GM12865 (cell line): ENCODE data around the gene SETD1A.

Experiments
- DNase-seq: peaks from one replicate; pipeline ENCODE4 v3.0.0; 2010; ENCODE audit warnings: low read depth
- H3K4me3 ChIP-seq: 2 replicates; pipeline ENCODE4 v1.5.1; 2011; ENCODE audit warnings: mild to moderate bottlenecking, low read depth, low read length, control low read depth
- TF ChIP-seq, protein P1 (sequence below): IDR thresholded peaks from 2 replicates; pipeline ENCODE4 v1.5.1; 2011; ENCODE audit warnings: low read length, control low read depth, low read depth, inconsistent platforms; ENCODE audit not compliant: insufficient read depth; ENCODE audit errors: missing control alignments

SETD1A gene

DNA sequence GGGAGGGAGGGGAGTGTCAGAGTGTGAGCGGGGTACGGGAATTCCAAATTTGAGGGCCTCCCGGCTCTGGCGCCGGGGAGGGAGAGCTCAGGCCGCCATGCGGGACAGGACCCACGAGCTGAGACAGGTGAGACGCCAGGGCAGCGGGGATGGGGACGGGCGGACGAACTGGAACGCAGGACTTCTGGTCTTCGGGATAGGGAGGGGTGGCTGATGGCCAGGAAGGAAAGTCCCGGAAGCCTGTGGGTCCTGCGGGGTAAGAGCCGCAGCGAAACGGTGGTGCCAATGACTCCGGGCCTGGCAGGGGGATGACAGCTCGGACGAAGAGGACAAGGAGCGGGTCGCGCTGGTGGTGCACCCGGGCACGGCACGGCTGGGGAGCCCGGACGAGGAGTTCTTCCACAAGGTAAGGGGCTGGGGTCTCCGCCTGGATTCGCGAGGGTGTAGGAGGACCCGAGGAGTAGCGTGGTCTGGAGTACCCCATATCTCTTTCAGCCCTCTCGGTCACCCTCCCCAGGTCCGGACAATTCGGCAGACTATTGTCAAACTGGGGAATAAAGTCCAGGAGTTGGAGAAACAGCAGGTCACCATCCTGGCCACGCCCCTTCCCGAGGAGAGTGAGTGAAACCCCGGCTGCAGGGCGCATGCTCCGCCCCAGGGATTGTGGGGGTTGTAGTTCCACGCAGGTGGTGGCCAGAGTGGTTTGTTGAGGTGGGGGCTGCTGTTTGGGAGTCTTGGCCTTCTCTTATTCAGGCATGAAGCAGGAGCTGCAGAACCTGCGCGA is 76.3 kb downstream of the SETD1A start:
- TF ChIP-seq, protein P1, sequence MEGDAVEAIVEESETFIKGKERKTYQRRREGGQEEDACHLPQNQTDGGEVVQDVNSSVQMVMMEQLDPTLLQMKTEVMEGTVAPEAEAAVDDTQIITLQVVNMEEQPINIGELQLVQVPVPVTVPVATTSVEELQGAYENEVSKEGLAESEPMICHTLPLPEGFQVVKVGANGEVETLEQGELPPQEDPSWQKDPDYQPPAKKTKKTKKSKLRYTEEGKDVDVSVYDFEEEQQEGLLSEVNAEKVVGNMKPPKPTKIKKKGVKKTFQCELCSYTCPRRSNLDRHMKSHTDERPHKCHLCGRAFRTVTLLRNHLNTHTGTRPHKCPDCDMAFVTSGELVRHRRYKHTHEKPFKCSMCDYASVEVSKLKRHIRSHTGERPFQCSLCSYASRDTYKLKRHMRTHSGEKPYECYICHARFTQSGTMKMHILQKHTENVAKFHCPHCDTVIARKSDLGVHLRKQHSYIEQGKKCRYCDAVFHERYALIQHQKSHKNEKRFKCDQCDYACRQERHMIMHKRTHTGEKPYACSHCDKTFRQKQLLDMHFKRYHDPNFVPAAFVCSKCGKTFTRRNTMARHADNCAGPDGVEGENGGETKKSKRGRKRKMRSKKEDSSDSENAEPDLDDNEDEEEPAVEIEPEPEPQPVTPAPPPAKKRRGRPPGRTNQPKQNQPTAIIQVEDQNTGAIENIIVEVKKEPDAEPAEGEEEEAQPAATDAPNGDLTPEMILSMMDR, result no peak
- peak; percentile 85 for DNase-seq
- H3K4me3 ChIP-seq, result peak overlapping the region; percentile 92
